Vagina (tissue), 2 donors: ENCODE measurements around the gene DGKB.

Experiments used
- POLR2A ChIP-seq, 2 donors: fragments of 450-650 bp; IDR thresholded peaks; one replicate each; pipeline ENCODE4 v1.6.1; 2017; ENCODE audit warnings: antibody characterized with exemption in 2 of 2, mild to moderate bottlenecking in 2 of 2, moderate library complexity in 2 of 2
- TF ChIP-seq, protein P1 (sequence below), 3 experiments: fragments of 450-650 bp in 2 of 3; fragments of 200-600 bp in 1 of 3; sonication (generic) in 1 of 3; IDR thresholded peaks; one replicate each; pipeline ENCODE4 v1.5.1; 2017 to 2019; ENCODE audit warnings: antibody characterized with exemption in 3 of 3, mild to moderate bottlenecking in 2 of 3, moderate library complexity in 2 of 3

DNA sequence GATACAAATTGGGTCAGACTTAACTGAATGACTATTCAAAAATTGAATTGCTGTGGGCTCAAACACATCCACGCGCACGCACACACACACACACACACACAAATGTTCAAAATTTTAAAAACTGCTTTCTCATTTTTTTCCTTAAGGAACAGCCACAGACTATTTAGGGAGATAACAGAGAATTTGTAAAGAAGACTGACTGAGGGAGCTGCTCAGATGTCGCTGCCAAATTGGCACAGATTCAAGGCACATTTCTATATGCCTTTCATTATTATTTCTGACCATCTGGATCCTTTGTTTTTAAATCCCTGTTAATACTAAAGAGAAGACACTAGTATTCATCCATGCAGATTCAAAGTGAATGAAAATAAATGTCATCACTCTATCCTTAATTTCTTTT, 154.8 kb downstream of the DGKB start:
- TF ChIP-seq, protein P1, sequence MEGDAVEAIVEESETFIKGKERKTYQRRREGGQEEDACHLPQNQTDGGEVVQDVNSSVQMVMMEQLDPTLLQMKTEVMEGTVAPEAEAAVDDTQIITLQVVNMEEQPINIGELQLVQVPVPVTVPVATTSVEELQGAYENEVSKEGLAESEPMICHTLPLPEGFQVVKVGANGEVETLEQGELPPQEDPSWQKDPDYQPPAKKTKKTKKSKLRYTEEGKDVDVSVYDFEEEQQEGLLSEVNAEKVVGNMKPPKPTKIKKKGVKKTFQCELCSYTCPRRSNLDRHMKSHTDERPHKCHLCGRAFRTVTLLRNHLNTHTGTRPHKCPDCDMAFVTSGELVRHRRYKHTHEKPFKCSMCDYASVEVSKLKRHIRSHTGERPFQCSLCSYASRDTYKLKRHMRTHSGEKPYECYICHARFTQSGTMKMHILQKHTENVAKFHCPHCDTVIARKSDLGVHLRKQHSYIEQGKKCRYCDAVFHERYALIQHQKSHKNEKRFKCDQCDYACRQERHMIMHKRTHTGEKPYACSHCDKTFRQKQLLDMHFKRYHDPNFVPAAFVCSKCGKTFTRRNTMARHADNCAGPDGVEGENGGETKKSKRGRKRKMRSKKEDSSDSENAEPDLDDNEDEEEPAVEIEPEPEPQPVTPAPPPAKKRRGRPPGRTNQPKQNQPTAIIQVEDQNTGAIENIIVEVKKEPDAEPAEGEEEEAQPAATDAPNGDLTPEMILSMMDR (IDR thresholded peaks at IDR 0.05), result no peak
- no peak for TF ChIP-seq POLR2A (IDR thresholded peaks at IDR 0.05)
